C4-2B (cell line): ENCODE data around the gene LSAMP.

Experiments used
- H3K27ac ChIP-seq: fragments of 450-650 bp; 2 replicates; pipeline ENCODE4 v1.5.1; 2017
- ZFX ChIP-seq: fragments of 450-650 bp; IDR thresholded peaks from 2 replicates; pipeline ENCODE4 v1.6.1; 2017
- TF ChIP-seq, protein P1 (sequence below): fragments of 450-650 bp; conservative IDR thresholded peaks from 2 replicates; pipeline ENCODE4 v1.5.1; 2017; ENCODE audit warnings: mild to moderate bottlenecking

LSAMP gene

DNA sequence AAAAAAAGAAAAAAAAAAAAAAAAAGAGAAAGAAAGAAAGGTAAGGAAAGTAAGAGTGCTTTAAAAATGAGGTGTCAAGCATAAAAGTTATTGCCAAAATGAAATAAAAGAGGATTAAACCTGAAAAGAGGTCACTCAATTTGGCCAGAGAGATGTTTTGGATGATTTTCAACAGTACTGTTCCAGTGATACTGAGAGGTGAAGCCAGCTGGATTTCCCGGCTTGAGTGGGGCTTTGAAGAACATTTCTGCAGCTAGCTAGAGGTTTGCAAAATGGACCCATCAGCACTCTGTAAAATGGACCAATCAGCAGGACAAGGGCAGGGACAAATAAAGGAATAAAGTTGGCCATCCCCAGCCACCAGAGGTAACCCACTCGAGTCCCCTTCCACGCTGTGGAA, 128.5 kb downstream of the LSAMP start:
- TF ChIP-seq ZFX: no peak
- TF ChIP-seq, protein P1, sequence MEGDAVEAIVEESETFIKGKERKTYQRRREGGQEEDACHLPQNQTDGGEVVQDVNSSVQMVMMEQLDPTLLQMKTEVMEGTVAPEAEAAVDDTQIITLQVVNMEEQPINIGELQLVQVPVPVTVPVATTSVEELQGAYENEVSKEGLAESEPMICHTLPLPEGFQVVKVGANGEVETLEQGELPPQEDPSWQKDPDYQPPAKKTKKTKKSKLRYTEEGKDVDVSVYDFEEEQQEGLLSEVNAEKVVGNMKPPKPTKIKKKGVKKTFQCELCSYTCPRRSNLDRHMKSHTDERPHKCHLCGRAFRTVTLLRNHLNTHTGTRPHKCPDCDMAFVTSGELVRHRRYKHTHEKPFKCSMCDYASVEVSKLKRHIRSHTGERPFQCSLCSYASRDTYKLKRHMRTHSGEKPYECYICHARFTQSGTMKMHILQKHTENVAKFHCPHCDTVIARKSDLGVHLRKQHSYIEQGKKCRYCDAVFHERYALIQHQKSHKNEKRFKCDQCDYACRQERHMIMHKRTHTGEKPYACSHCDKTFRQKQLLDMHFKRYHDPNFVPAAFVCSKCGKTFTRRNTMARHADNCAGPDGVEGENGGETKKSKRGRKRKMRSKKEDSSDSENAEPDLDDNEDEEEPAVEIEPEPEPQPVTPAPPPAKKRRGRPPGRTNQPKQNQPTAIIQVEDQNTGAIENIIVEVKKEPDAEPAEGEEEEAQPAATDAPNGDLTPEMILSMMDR: no peak
- H3K27ac ChIP-seq: no peak overlapping the region

DNA sequence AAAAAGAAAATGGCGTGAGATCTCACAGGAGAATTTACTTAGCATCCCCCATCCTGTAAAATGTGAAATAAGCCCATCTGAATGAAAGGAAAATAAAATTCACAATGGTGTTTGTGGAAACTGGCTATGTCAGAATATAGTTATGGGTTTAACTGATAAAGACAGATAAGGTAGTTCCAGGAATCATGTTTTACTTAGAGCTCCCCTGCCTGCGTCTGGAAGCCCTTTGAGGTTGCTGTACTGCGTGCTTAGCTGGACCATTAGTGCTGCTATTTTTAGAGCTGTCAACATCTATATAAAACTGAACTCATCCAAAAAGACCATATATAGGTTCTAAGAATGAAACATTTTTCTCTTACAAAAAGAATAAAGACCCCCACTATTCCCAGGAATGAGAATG, 130.8 kb downstream of the LSAMP start:
- no peak overlapping the region for H3K27ac ChIP-seq
- TF ChIP-seq, protein P1: no peak
- no peak for TF ChIP-seq ZFX

DNA sequence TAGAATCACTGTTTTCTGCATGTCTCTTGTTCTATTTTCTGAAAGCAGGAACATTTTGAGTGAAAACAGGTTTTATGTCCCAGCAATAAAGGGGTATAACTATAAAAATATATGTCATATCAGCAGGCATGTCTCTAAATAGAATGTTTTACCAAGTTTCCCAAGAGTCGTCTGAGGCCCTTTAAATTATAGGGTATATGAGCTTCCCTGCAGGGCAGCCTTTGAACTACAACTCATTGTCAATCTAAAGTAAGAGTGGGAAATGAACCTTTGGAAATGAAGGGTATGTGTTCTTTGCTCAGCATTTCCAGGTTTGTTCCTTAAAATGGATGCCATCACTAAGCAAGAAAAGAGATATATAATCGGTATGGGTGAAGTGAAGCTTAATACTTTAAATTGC, 138.6 kb downstream of the LSAMP start:
- no peak overlapping the region for H3K27ac ChIP-seq
- no peak for TF ChIP-seq ZFX
- TF ChIP-seq, protein P1: no peak; the same call in 1 of the 2 replicates

DNA sequence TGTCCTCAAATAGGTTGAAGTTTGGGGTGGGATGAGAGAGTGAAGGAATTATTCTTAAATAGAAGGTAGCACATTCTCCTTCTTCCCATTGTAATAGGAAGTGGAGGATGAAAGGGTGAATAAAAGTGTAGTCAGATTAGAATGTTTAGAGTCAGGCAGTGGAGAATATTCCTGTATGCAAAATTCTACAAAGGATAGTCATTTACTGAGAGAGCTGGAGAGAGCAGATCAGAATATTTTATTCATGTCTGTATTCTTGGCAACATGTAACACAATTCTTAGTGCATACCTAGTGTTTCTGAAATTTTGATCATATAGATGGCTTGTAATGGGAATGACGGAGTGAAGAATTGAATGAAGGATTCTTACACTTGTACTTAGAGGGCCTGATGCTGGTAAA, 139.1 kb downstream of the LSAMP start:
- TF ChIP-seq ZFX: no peak
- TF ChIP-seq, protein P1: no peak
- no peak overlapping the region for H3K27ac ChIP-seq

DNA sequence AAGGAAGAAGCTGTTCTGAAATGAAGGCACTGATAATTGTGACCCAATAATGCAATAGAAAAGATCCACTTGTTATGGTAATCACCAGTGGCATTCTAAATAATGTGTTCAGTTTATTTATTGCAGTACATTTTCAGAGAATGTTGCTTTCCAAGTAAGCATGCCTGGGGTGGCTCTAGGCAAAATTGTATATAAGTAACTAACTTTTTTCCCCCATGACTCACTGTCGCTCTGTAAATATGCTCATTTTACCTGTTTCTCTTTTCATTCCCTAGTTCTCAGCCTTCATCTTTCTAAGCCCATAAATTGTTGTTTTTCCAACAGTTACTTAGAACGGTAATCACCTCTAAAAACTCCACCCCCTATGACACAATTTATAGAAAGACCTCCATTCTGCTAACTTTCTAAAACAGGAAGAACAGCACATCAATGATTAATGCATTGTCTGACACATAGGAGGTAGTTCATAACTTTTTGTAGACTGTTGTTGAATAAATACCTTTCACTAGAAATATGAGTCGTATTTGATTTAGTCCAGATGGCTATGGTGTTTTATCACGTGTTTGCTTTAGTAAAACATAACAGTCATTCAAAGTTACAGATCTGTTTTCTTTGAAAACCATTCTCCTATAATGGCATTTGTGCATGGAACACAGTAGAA, 143.1 kb downstream of the LSAMP start:
- no peak overlapping the region for H3K27ac ChIP-seq

DNA sequence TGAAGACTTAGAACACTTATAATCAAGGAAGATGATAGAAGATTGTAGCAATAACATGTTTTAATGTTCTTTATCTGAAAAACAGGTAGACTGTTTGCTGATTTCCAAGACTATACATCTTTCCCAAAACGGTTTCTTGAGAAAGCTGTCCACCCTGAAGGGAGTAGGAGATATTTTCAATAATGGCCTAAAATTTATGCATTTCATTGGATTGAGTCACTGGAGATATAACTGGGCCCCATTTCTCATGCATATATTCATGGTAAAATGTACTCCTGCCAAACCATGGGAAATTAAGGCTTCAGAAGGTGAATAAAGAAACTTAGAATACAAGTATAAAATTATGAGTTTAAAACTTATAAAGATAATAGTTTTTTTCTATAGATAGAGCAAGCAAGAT, 143.9 kb downstream of the LSAMP start:
- H3K27ac ChIP-seq: no peak overlapping the region
- no peak for TF ChIP-seq ZFX
- TF ChIP-seq, protein P1: no peak

More for the DNA sequence above, 143.1 kb downstream of the LSAMP start:
- no peak for TF ChIP-seq ZFX
- TF ChIP-seq, protein P1: no peak

DNA sequence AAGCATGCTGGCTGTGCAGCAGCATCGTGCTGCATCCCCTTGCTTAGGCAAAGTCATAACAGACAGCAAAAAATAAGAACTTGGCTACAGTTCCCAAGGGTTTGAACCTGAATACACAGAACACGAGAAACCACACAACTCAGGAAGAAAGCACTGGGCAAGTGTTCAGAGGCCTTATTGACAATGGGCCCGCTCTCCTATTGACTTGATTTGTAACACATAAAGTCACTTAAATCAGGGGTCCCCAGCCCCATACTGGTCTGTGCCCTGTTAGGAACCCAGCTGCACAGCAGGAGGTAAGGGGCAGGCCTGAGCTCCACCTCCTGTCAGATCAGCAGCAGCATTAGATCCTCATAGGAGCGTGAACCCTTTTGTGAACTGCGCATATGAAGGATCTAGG, 145.1 kb downstream of the LSAMP start:
- no peak overlapping the region for H3K27ac ChIP-seq
- TF ChIP-seq, protein P1: no peak
- TF ChIP-seq ZFX: no peak
